ENCODE data around the gene TMTC1.

The TMTC1 gene

GRCh38 chr12:29751676-29752075 lies 32.1 kb downstream of the TMTC1 start:
- Histone ChIP-seq H3K4me3 (ENCODE audit: low read length) (no peak overlapping the region), H3K36me3 (ENCODE audit: control insufficient read depth, low read depth, low read length) (peaks cover 19% of the 10 kb centered on the region), H3K4me1 (ENCODE audit: control insufficient read depth, low read depth, low read length) (peaks cover 31% of the 10 kb centered on the region), H3K27me3 (ENCODE audit: control insufficient read depth, insufficient read depth, low read length) (no peaks in the 10 kb centered on the region), H3K9ac (ENCODE audit: low read length) (no peak overlapping the region), H3K9me3 (ENCODE audit: control insufficient read depth, low read depth, low read length) (no peaks in the 10 kb centered on the region), H3K27ac (ENCODE audit: low read length) (no peak overlapping the region)

GRCh38 chr12:29750928-29751220 lies 32.9 kb downstream of the TMTC1 start:
- Histone ChIP-seq H3K9me3 (ENCODE audit: control insufficient read depth, low read depth, low read length) (no peaks in the 10 kb centered on the region), H3K36me3 (ENCODE audit: control insufficient read depth, low read depth, low read length) (peaks cover 19% of the 10 kb centered on the region), H3K27me3 (ENCODE audit: control insufficient read depth, insufficient read depth, low read length) (no peaks in the 10 kb centered on the region), H3K4me1 (ENCODE audit: control insufficient read depth, low read depth, low read length) (peaks cover 23% of the 10 kb centered on the region), H3K9ac (ENCODE audit: low read length) (no peak overlapping the region), H3K4me3 (ENCODE audit: low read length) (no peak overlapping the region), H3K27ac (ENCODE audit: low read length) (no peak overlapping the region)

DNA sequence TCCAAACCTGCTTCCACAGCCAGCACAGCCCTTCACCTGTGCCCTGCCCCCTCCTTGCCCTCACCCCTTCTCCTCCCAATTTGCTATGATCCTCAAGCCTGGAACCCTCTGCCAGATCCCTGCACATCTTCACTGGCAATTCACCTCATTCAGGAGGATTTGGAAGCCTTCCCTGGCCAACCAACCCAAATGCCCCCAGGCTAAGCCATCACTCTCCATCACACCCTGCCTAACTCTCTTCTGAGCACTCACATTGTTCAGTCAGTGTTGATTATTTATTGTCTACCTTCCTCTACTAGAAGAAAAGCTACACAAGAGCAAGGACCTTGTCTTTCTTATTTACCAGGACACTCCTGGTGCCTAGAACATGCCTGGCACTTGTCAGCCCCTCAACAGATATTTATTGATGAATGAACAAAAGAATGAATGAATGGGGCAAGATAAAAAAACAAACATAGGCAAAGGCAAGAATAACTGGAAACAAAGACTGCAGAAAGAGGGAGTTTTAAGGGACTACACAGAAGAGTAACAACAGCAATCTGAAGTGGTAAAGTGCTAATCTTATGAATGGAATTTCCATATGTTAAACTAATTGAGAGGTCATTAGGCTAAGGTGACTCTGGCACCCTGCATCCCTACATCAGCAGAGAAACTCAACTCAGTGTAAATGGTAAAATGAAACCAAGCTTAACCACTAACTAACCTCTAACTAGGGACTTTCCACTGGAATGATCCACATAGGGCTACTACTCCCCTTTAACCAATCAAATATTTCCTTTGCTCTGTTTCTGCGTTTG lies 33.4 kb downstream of the TMTC1 start:
- Histone ChIP-seq H3K4me3 (ENCODE audit: low read length) (no peak overlapping the region), H3K4me1 (ENCODE audit: control insufficient read depth, low read depth, low read length) (peaks cover 18% of the 10 kb centered on the region), H3K27ac (ENCODE audit: low read length) (no peak overlapping the region), H3K9me3 (ENCODE audit: control insufficient read depth, low read depth, low read length) (no peaks in the 10 kb centered on the region), H3K9ac (ENCODE audit: low read length) (no peak overlapping the region), H3K36me3 (ENCODE audit: control insufficient read depth, low read depth, low read length) (peaks cover 19% of the 10 kb centered on the region), H3K27me3 (ENCODE audit: control insufficient read depth, insufficient read depth, low read length) (no peaks in the 10 kb centered on the region)

GRCh38 chr12:29744365-29744764 lies 39.4 kb downstream of the TMTC1 start:
- H3K27ac ChIP-seq (ENCODE audit: low read length): no peak overlapping the region
- no peak overlapping the region for H3K4me3 ChIP-seq (ENCODE audit: low read length)
- no peak overlapping the region for H3K9ac ChIP-seq (ENCODE audit: low read length)
- H3K27me3 ChIP-seq (ENCODE audit: control insufficient read depth, insufficient read depth, low read length): no peaks in the 10 kb centered on the region
- H3K36me3 ChIP-seq (ENCODE audit: control insufficient read depth, low read depth, low read length): no peaks in the 10 kb centered on the region
- H3K4me1 ChIP-seq (ENCODE audit: control insufficient read depth, low read depth, low read length): peaks cover 5% of the 10 kb centered on the region
- H3K9me3 ChIP-seq (ENCODE audit: control insufficient read depth, low read depth, low read length): no peaks in the 10 kb centered on the region

- H3K36me3 ChIP-seq (ENCODE audit: control insufficient read depth, low read depth, low read length): no peaks in the 10 kb centered on the region
- no peaks in the 10 kb centered on the region for H3K9me3 ChIP-seq (ENCODE audit: control insufficient read depth, low read depth, low read length)
- no peak overlapping the region for H3K9ac ChIP-seq (ENCODE audit: low read length)
- no peaks in the 10 kb centered on the region for H3K27me3 ChIP-seq (ENCODE audit: control insufficient read depth, insufficient read depth, low read length)
- H3K4me3 ChIP-seq (ENCODE audit: low read length): no peak overlapping the region
- peaks cover 5% of the 10 kb centered on the region for H3K4me1 ChIP-seq (ENCODE audit: control insufficient read depth, low read depth, low read length)
- no peak overlapping the region for H3K27ac ChIP-seq (ENCODE audit: low read length)
Observed at GRCh38 chr12:29743801-29744200, 39.9 kb downstream of the TMTC1 start.

- H3K27me3 ChIP-seq (ENCODE audit: control insufficient read depth, insufficient read depth, low read length): no peaks in the 10 kb centered on the region
Observed at GRCh38 chr12:29743077-29743476, 40.7 kb downstream of the TMTC1 start.

GRCh38 chr12:29742646-29743045 lies 41.1 kb downstream of the TMTC1 start:
- peaks cover 5% of the 10 kb centered on the region for H3K4me1 ChIP-seq (ENCODE audit: control insufficient read depth, low read depth, low read length)
- H3K36me3 ChIP-seq (ENCODE audit: control insufficient read depth, low read depth, low read length): no peaks in the 10 kb centered on the region
- H3K27ac ChIP-seq (ENCODE audit: low read length): no peak overlapping the region
- no peak overlapping the region for H3K4me3 ChIP-seq (ENCODE audit: low read length)
- no peaks in the 10 kb centered on the region for H3K9me3 ChIP-seq (ENCODE audit: control insufficient read depth, low read depth, low read length)
- H3K27me3 ChIP-seq (ENCODE audit: control insufficient read depth, insufficient read depth, low read length): no peaks in the 10 kb centered on the region
- H3K9ac ChIP-seq (ENCODE audit: low read length): no peak overlapping the region

More at GRCh38 chr12:29743077-29743476, 40.7 kb downstream of the TMTC1 start:
- no peak overlapping the region for H3K27ac ChIP-seq (ENCODE audit: low read length)
- H3K36me3 ChIP-seq (ENCODE audit: control insufficient read depth, low read depth, low read length): no peaks in the 10 kb centered on the region
- H3K4me3 ChIP-seq (ENCODE audit: low read length): no peak overlapping the region
- H3K4me1 ChIP-seq (ENCODE audit: control insufficient read depth, low read depth, low read length): peaks cover 5% of the 10 kb centered on the region
- H3K9ac ChIP-seq (ENCODE audit: low read length): no peak overlapping the region
- H3K9me3 ChIP-seq (ENCODE audit: control insufficient read depth, low read depth, low read length): no peaks in the 10 kb centered on the region

- H3K4me1 ChIP-seq (ENCODE audit: control insufficient read depth, low read depth, low read length): peaks cover 5% of the 10 kb centered on the region
- H3K36me3 ChIP-seq (ENCODE audit: control insufficient read depth, low read depth, low read length): no peaks in the 10 kb centered on the region
- H3K4me3 ChIP-seq (ENCODE audit: low read length): no peak overlapping the region
- no peaks in the 10 kb centered on the region for H3K27me3 ChIP-seq (ENCODE audit: control insufficient read depth, insufficient read depth, low read length)
- H3K9ac ChIP-seq (ENCODE audit: low read length): no peak overlapping the region
- H3K9me3 ChIP-seq (ENCODE audit: control insufficient read depth, low read depth, low read length): no peaks in the 10 kb centered on the region
- no peak overlapping the region for H3K27ac ChIP-seq (ENCODE audit: low read length)
Observed at GRCh38 chr12:29741342-29742241, 42.1 kb downstream of the TMTC1 start.

- Histone ChIP-seq H3K9ac (ENCODE audit: low read length) (no peak overlapping the region), H3K36me3 (ENCODE audit: control insufficient read depth, low read depth, low read length) (no peaks in the 10 kb centered on the region), H3K27ac (ENCODE audit: low read length) (no peak overlapping the region), H3K9me3 (ENCODE audit: control insufficient read depth, low read depth, low read length) (no peaks in the 10 kb centered on the region), H3K4me3 (ENCODE audit: low read length) (no peak overlapping the region), H3K4me1 (ENCODE audit: control insufficient read depth, low read depth, low read length) (peaks cover 5% of the 10 kb centered on the region), H3K27me3 (ENCODE audit: control insufficient read depth, insufficient read depth, low read length) (no peaks in the 10 kb centered on the region)
Observed at GRCh38 chr12:29739279-29739991, 44.3 kb downstream of the TMTC1 start.

- Histone ChIP-seq H3K4me1 (ENCODE audit: control insufficient read depth, low read depth, low read length) (peaks cover 5% of the 10 kb centered on the region), H3K27me3 (ENCODE audit: control insufficient read depth, insufficient read depth, low read length) (no peaks in the 10 kb centered on the region), H3K27ac (ENCODE audit: low read length) (no peak overlapping the region), H3K4me3 (ENCODE audit: low read length) (no peak overlapping the region), H3K9ac (ENCODE audit: low read length) (no peak overlapping the region), H3K36me3 (ENCODE audit: control insufficient read depth, low read depth, low read length) (no peaks in the 10 kb centered on the region), H3K9me3 (ENCODE audit: control insufficient read depth, low read depth, low read length) (no peaks in the 10 kb centered on the region)
Observed at GRCh38 chr12:29738365-29738764, 45.4 kb downstream of the TMTC1 start.

- H3K27ac ChIP-seq (ENCODE audit: low read length): no peak overlapping the region
- H3K36me3 ChIP-seq (ENCODE audit: control insufficient read depth, low read depth, low read length): no peaks in the 10 kb centered on the region
- no peaks in the 10 kb centered on the region for H3K9me3 ChIP-seq (ENCODE audit: control insufficient read depth, low read depth, low read length)
- H3K4me3 ChIP-seq (ENCODE audit: low read length): no peak overlapping the region
- H3K4me1 ChIP-seq (ENCODE audit: control insufficient read depth, low read depth, low read length): no peaks in the 10 kb centered on the region
- no peaks in the 10 kb centered on the region for H3K27me3 ChIP-seq (ENCODE audit: control insufficient read depth, insufficient read depth, low read length)
- H3K9ac ChIP-seq (ENCODE audit: low read length): no peak overlapping the region
Observed at GRCh38 chr12:29737644-29738043, 46.1 kb downstream of the TMTC1 start.

All from iPS-18a (cell line).